ENCODE data around the gene B3GNT3.

B3GNT3 gene, protein sequence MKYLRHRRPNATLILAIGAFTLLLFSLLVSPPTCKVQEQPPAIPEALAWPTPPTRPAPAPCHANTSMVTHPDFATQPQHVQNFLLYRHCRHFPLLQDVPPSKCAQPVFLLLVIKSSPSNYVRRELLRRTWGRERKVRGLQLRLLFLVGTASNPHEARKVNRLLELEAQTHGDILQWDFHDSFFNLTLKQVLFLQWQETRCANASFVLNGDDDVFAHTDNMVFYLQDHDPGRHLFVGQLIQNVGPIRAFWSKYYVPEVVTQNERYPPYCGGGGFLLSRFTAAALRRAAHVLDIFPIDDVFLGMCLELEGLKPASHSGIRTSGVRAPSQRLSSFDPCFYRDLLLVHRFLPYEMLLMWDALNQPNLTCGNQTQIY

DNA sequence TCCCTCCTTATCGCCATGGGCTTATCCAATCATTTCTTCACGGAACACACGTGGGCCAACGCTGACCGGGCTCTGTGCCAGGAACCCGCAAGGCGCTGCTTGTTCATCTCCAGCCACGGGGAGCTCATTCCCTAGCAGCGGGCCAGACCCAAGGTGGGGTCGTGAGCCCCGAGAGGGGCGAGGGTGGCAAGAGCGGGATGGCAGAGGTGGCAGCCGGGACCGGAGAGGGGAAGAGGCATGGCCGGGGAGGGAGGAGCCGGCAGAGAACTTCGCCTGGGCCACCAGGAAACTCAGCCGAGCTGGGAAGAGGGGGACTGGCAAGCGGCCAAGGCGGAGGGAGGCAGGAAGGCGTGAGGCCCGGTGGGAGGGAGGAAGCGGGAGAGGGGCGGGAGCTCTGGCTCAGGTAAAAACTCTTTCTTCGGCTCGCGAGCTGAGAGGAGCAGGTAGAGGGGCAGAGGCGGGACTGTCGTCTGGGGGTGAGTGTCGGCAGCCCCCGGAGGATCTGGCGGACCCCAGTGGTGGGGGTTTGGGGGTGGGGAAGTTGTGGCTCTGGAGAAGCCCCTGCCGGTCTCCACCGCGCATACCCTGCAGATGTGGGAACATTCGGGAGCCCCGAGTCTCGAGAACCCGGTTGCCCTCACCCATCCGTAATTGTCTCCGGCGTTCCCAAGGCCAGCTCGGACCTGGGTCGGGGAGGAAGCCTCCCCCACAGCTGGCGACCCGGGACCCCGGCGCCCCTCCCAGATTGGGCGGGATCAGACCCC, at the start of gene B3GNT3:
B3GNT3 (plus strand) TSS at position 408 of the 764 bp plus-strand sequence. CDS start 12,670 bp downstream, outside the sequence.
- DNase-seq (ENCODE audit: low spot score), result peak; percentile 94

- DNase-seq (ENCODE audit: low spot score), result peak; percentile 96
These were observed 47.5 kb upstream of the B3GNT3 start for GRCh38 chr19:17747205-17748098.

DNA sequence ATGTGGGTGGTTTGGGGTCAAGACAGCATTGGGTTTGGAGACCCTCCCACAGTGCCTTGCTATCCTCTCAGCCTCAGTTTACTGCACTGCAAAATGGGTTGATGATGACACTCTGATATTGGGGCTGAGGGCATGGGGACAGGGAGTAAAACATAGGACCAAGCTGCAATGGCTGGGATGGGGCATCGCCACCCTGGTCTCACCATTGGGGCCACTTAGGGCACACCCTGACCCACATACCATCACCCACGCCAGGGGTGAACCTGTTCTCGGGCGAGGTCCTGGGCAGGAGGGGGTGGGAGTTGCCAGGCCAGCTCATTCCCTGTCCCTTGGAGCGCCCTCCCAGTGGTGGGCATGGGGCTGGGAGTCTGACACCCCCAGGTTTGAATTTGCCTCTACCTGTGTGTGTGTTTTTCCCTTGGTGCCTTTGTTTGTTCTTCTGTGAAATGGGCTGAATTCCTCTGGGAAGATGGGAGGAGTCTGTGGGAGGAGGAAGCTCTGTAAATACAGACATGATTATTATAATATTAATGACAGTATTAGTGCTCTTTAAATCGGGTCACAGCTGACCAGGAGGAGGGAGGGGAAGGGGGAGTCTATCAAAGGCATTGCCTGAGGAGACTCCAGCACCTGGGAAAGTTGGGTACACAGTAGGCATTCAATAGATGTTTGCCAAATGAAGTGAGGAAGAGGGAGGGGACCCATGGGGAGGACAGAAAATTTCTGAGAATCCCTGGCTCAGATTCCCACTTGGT, 45.9 kb upstream of the B3GNT3 start:
- DNase-seq (ENCODE audit: low spot score), result no peak

- no peak for DNase-seq (ENCODE audit: low spot score)
These were observed 45.0 kb upstream of the B3GNT3 start for GRCh38 chr19:17749912-17750317.

- no peak for DNase-seq (ENCODE audit: low spot score)
These were observed 43.6 kb upstream of the B3GNT3 start, which contains the start of gene FCHO1 for GRCh38 chr19:17751103-17751911. TSS of gene FCHO1 (plus strand) at chr19:17751477. CDS start at chr19:17755165, 3,688 bp downstream.

GRCh38 chr19:17751912-17752273, 43.0 kb upstream of the B3GNT3 start:
- DNase-seq (ENCODE audit: low spot score), result no peak

GRCh38 chr19:17752865-17753639, 41.9 kb upstream of the B3GNT3 start:
- no peak for DNase-seq (ENCODE audit: low spot score)

GRCh38 chr19:17753976-17754375, 41.0 kb upstream of the B3GNT3 start:
- DNase-seq (ENCODE audit: low spot score), result no peak

DNA sequence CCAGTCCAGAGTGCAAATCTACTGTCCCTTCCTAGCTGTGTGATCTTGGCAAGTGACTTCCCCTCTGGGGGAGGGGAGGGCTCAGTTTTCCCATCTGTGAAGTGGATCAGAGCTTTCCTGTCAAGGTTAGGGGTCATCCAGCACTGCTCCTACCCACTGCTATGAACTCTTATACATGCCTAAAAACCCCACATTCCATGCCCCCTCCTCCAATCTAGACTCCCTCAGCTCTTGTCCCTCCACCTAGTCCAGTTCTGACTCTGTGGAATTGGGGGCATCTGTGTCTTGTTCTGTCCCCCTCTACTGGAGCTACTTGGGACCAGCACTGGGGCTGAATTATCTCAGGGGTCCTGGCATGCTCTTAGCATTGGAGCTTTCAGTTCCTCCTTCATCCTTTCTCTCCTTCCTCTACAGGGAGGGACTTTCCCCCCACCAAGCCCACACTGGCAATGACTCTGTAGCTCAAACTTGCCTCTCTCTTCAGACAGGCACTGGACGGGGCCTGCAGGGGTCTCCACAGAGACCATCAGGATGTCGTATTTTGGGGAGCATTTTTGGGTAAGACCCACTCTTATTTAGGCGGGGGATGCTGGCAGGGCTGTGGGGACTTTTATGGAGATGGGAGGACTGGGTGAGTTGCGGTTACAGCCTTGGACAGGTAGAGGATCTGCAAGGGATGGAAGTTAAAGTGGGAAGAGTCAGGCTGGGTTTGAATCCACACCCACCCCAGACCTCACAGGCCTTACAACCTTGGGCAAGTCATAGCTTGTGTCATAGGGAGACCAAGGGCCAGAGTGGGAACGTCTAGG, 40.1 kb upstream of the B3GNT3 start:
- no peak for DNase-seq (ENCODE audit: low spot score)

DNA sequence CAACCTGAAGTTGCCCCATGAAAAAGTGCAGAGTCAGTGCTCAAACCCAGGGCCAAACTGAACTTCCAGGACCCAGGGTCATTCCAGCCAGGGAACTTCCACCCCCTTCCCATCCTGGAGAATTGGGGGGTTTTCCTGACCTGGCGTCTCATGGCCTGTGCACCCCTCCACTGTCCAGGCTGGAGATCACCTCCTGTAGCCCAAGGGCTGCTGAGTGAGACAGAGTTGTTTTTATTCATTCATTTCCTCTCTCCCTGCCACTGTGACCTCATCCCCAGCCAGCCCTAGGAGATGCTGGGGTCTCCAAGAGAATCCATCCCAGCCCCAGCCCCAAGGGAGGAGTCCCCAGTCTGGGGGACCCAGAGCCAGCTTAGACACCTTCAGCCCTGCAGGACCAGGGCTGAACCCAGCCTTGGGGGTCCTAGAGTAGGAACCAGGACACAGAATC, 39.5 kb upstream of the B3GNT3 start:
- no peak for DNase-seq (ENCODE audit: low spot score)

GRCh38 chr19:17755977-17756670, 38.8 kb upstream of the B3GNT3 start:
- no peak for DNase-seq (ENCODE audit: low spot score)

- peak; percentile 26 for DNase-seq (ENCODE audit: low spot score)
These were observed 37.8 kb upstream of the B3GNT3 start for GRCh38 chr19:17757125-17757524.

DNA sequence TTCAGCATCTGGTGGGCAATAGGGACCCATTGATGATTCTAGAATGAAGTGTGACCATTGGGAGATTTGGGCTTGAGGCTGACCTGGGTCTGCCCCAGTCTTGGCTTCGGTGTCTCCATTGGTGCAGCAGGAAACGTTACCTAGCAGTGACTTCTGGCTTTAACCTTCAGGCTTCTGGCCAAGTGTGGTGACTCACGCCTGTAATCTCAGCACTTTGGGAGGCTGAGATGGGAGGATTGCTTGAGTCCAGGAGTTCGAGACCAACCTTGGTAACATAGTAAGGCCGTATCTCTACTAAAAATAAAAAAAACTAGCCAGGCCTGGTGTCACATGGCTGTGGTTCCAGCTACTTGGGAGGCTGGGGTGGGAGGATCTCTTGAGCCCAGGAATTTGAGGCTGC, 36.4 kb upstream of the B3GNT3 start:
- DNase-seq (ENCODE audit: low spot score), result no peak

- no peak for DNase-seq (ENCODE audit: low spot score)
These were observed 33.8 kb upstream of the B3GNT3 start for GRCh38 chr19:17761148-17761547.

DNA sequence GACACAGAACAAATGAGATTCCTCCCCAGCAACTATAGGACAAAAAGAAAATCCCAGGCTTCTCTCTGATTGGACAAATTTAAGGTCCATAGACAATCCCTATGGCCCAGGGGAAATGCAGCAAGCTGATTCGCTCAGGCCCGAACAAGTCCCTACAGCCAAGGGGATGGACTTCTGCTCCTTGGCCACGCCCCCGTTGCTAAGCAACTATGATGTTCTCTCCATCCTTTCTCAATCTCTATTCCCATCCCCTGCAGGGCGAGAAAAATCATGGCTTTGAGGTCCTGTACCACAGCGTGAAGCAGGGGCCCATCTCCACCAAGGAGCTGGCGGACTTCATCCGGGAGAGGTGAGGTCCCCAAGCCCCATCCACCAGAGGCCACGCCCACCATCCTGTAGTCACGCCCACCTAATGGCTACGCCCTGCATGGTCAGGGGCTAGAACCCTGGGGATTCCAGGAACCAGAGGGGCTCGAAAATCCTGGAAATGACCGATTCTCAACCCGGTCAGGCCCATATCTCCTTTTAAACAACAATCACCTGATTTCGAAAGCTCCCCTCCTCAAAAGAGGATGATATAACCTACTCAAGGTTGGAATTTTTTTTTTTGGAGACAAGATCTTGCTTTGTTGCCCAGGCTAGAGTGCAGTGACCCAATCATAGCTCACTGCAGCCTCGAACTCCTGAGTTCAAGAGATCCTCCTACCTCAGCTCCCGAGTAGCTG, 32.3 kb upstream of the B3GNT3 start:
- DNase-seq (ENCODE audit: low spot score), result no peak

GRCh38 chr19:17764348-17764747, 30.6 kb upstream of the B3GNT3 start:
- DNase-seq (ENCODE audit: low spot score), result no peak

DNA sequence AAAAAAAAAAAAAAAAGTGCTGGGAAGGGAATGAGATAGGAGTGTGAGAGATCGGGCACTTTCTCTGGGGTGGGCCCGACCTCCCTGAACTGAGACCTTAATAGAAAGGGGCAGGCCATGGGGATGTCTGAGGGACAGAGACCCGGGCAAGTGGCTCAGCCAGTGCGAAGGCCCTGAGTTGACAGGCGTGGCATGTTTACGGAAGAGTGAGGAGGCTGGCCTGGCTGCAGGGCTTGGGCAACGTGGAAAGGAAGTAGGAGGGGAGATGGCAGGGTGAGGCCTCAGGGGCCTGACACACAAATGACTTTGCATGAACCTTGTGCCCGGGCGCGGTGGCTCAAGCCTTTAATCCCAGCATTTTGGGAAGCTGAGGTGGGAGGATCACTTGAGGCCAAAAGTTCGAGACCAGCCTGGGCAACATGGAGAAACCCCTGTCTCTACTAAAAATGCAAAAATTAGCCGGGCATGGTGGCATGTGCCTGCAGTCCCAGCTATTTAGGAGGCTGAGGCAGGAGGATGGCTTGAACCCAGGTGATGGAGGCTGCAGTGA, 29.8 kb upstream of the B3GNT3 start:
- DNase-seq (ENCODE audit: low spot score), result peak; percentile 77
